Measurements from ENCODE around the gene RAD51B. TPM values are rescaled to one million over a fixed set of nuclear protein-coding genes. Genes with fewer than 3 reads are reported as not detected.

RAD51B gene
- total RNA-seq, 2 donors from 2014 or later: 31.1 to 67.3 TPM

- H3K27ac Mint-ChIP-seq: peak overlapping the region in 1 of 2 donors; percentile 81
- no peaks in the 10 kb centered on the region for H3K27me3 Mint-ChIP-seq
- no peaks in the 10 kb centered on the region for H3K9me3 Mint-ChIP-seq
- H3K4me3 Mint-ChIP-seq: no peak overlapping the region
- DNase-seq (ENCODE audit: low spot score) (no peak), ATAC-seq (no peak)
- H3K4me1 Mint-ChIP-seq (ENCODE audit: low read depth in 2 of 2): peaks cover 28 to 38% of the 10 kb centered on the region in 2 donors
- no peaks in the 10 kb centered on the region for H3K36me3 Mint-ChIP-seq
Observed at GRCh38 chr14:68473069-68473468, 653.5 kb downstream of the RAD51B start.

- no peak overlapping the region for H3K4me3 Mint-ChIP-seq
- H3K4me1 Mint-ChIP-seq (ENCODE audit: low read depth in 2 of 2): peaks cover 21 to 31% of the 10 kb centered on the region in 2 donors
- H3K9me3 Mint-ChIP-seq: no peaks in the 10 kb centered on the region
- ATAC-seq (no peak), DNase-seq (ENCODE audit: low spot score) (no peak)
- no peaks in the 10 kb centered on the region for H3K27me3 Mint-ChIP-seq
- peak overlapping the region in 1 of 2 donors; percentile 77 for H3K27ac Mint-ChIP-seq
- no peaks in the 10 kb centered on the region for H3K36me3 Mint-ChIP-seq
Observed at GRCh38 chr14:68473794-68474193, 654.2 kb downstream of the RAD51B start.

GRCh38 chr14:68474741-68475140 lies 655.2 kb downstream of the RAD51B start:
- Mint-ChIP-seq H3K36me3 (no peaks in the 10 kb centered on the region), H3K9me3 (no peaks in the 10 kb centered on the region), H3K4me1 (ENCODE audit: low read depth in 2 of 2) (peaks cover 12 to 22% of the 10 kb centered on the region in 2 donors), H3K4me3 (no peak overlapping the region), H3K27ac (peak overlapping the region in 1 of 2 donors; percentile 77), H3K27me3 (no peaks in the 10 kb centered on the region)
- no peak for DNase-seq (ENCODE audit: low spot score)
- no peak for ATAC-seq

- no peaks in the 10 kb centered on the region for H3K9me3 Mint-ChIP-seq
- no peak for DNase-seq (ENCODE audit: low spot score)
- H3K27ac Mint-ChIP-seq: no peak overlapping the region
- H3K36me3 Mint-ChIP-seq: no peaks in the 10 kb centered on the region
- no peak for ATAC-seq
- H3K27me3 Mint-ChIP-seq: no peaks in the 10 kb centered on the region
- H3K4me3 Mint-ChIP-seq: no peak overlapping the region
- H3K4me1 Mint-ChIP-seq (ENCODE audit: low read depth in 2 of 2): peaks cover 6 to 16% of the 10 kb centered on the region in 2 donors
Observed at GRCh38 chr14:68475802-68476201, 656.2 kb downstream of the RAD51B start.

GRCh38 chr14:68476212-68477109 lies 656.9 kb downstream of the RAD51B start:
- H3K9me3 Mint-ChIP-seq: no peaks in the 10 kb centered on the region
- no peak overlapping the region for H3K4me3 Mint-ChIP-seq
- no peaks in the 10 kb centered on the region for H3K27me3 Mint-ChIP-seq
- peaks cover 12 to 21% of the 10 kb centered on the region in 2 donors for H3K4me1 Mint-ChIP-seq (ENCODE audit: low read depth in 2 of 2)
- H3K36me3 Mint-ChIP-seq: no peaks in the 10 kb centered on the region
- peak overlapping the region in 1 of 2 donors; percentile 24 for H3K27ac Mint-ChIP-seq
- ATAC-seq (peak; percentile 53 to 65), DNase-seq (ENCODE audit: low spot score) (no peak)

GRCh38 chr14:68477110-68477455 lies 657.5 kb downstream of the RAD51B start:
- Mint-ChIP-seq H3K4me3 (no peak overlapping the region), H3K36me3 (no peaks in the 10 kb centered on the region), H3K27me3 (no peaks in the 10 kb centered on the region), H3K27ac (peak overlapping the region in 1 of 2 donors; percentile 24), H3K4me1 (ENCODE audit: low read depth in 2 of 2) (peaks cover 18 to 21% of the 10 kb centered on the region in 2 donors), H3K9me3 (no peaks in the 10 kb centered on the region)
- no peak for ATAC-seq
- DNase-seq (ENCODE audit: low spot score): no peak

- Mint-ChIP-seq H3K36me3 (no peaks in the 10 kb centered on the region), H3K4me1 (ENCODE audit: low read depth in 2 of 2) (peaks cover 20 to 21% of the 10 kb centered on the region in 2 donors), H3K4me3 (no peak overlapping the region), H3K27ac (no peak overlapping the region), H3K9me3 (no peaks in the 10 kb centered on the region), H3K27me3 (no peaks in the 10 kb centered on the region)
- no peak for ATAC-seq
- DNase-seq (ENCODE audit: low spot score): no peak
Observed at GRCh38 chr14:68477461-68478085, 658.0 kb downstream of the RAD51B start.

- DNase-seq (ENCODE audit: low spot score) (no peak), ATAC-seq (no peak)
- Mint-ChIP-seq H3K9me3 (no peaks in the 10 kb centered on the region), H3K27ac (no peak overlapping the region), H3K4me1 (ENCODE audit: low read depth in 2 of 2) (peaks cover 34 to 35% of the 10 kb centered on the region in 2 donors), H3K36me3 (no peaks in the 10 kb centered on the region), H3K27me3 (no peaks in the 10 kb centered on the region), H3K4me3 (no peak overlapping the region)
Observed at GRCh38 chr14:68479247-68479646, 659.7 kb downstream of the RAD51B start.

- Mint-ChIP-seq H3K27ac (peak overlapping the region in 1 of 2 donors; percentile 86), H3K4me3 (no peak overlapping the region), H3K9me3 (no peaks in the 10 kb centered on the region), H3K27me3 (no peaks in the 10 kb centered on the region), H3K36me3 (no peaks in the 10 kb centered on the region), H3K4me1 (ENCODE audit: low read depth in 2 of 2) (peaks cover 45 to 47% of the 10 kb centered on the region in 2 donors)
- DNase-seq (ENCODE audit: low spot score) (no peak), ATAC-seq (no peak)
Observed at GRCh38 chr14:68482018-68482417, 662.4 kb downstream of the RAD51B start.

- Mint-ChIP-seq H3K4me3 (no peak overlapping the region), H3K4me1 (ENCODE audit: low read depth in 2 of 2) (peaks cover 47 to 50% of the 10 kb centered on the region in 2 donors), H3K9me3 (no peaks in the 10 kb centered on the region), H3K27ac (peak overlapping the region in 1 of 2 donors; percentile 86), H3K36me3 (no peaks in the 10 kb centered on the region), H3K27me3 (no peaks in the 10 kb centered on the region)
- ATAC-seq (no peak), DNase-seq (ENCODE audit: low spot score) (no peak)
Observed at GRCh38 chr14:68482772-68483395, 663.3 kb downstream of the RAD51B start.

- DNase-seq (ENCODE audit: low spot score) (no peak), ATAC-seq (no peak)
- Mint-ChIP-seq H3K27ac (no peak overlapping the region), H3K27me3 (no peaks in the 10 kb centered on the region), H3K36me3 (no peaks in the 10 kb centered on the region), H3K9me3 (no peaks in the 10 kb centered on the region), H3K4me1 (ENCODE audit: low read depth in 2 of 2) (peaks cover 42 to 48% of the 10 kb centered on the region in 2 donors), H3K4me3 (no peak overlapping the region)
Observed at GRCh38 chr14:68486033-68486732, 666.6 kb downstream of the RAD51B start.

GRCh38 chr14:68486809-68487208 lies 667.2 kb downstream of the RAD51B start:
- Mint-ChIP-seq H3K36me3 (no peaks in the 10 kb centered on the region), H3K27me3 (no peaks in the 10 kb centered on the region), H3K4me3 (no peak overlapping the region), H3K27ac (no peak overlapping the region), H3K4me1 (ENCODE audit: low read depth in 2 of 2) (peaks cover 35 to 42% of the 10 kb centered on the region in 2 donors), H3K9me3 (no peaks in the 10 kb centered on the region)
- no peak for ATAC-seq
- no peak for DNase-seq (ENCODE audit: low spot score)

- peaks cover 30 to 33% of the 10 kb centered on the region in 2 donors for H3K4me1 Mint-ChIP-seq (ENCODE audit: low read depth in 2 of 2)
- no peak overlapping the region for H3K27ac Mint-ChIP-seq
- no peak overlapping the region for H3K4me3 Mint-ChIP-seq
- no peak for DNase-seq (ENCODE audit: low spot score)
- no peaks in the 10 kb centered on the region for H3K27me3 Mint-ChIP-seq
- no peaks in the 10 kb centered on the region for H3K9me3 Mint-ChIP-seq
- H3K36me3 Mint-ChIP-seq: no peaks in the 10 kb centered on the region
- no peak for ATAC-seq
Observed at GRCh38 chr14:68487805-68488590, 668.4 kb downstream of the RAD51B start.
